ENCODE data around the gene CPNE1. TPM values are rescaled to one million over a fixed set of nuclear protein-coding genes. Genes with fewer than 3 reads are reported as not detected.
A peak's percentile ranks its signal among the peaks of the same experiment; 100 is the strongest.

CPNE1 gene
- total RNA-seq, 1 donor from 2014 or later: 164 TPM

DNA sequence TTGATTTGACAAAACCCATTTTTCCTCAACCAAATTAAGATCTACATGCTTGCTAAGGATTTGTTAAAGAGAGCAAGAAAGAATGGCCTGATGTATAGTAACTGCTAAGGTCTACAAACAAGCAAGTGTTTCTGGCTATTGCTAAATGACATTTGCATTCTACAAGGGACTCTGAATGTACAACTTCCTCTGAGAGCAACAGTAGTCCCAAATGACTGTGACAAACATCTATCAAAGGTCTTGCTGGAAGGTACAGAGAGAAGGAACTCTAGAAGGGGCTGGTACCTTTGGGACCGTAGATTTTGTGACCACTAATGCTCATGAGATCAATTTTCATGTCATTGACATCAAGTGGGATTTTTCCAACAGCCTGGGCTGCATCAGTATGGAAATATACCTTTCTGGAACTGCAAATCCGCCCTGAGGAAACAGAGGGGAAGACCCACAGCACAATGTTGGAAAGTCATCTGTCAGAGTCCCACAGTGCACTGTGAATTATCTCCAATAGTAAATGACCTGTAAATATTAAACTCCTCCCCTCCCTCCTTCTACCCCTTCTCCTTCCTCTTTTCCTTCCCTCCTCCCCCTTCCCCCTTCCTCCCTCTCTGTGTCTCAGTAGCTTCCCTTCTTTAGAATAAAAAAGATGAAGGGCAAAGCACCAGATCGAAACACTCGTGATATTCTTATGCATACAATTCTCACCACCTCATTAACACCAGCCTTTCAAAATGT is 15.9 kb upstream of the CPNE1 start:
- Mint-ChIP-seq H3K4me3 (ENCODE audit: unreplicated experiment) (no peak overlapping the region), H3K4me1 (ENCODE audit: unreplicated experiment) (no peaks in the 10 kb centered on the region), H3K9me3 (ENCODE audit: unreplicated experiment) (no peaks in the 10 kb centered on the region), H3K27me3 (ENCODE audit: unreplicated experiment) (no peaks in the 10 kb centered on the region), H3K36me3 (ENCODE audit: unreplicated experiment) (peaks cover 11% of the 10 kb centered on the region), H3K27ac (ENCODE audit: unreplicated experiment) (no peak overlapping the region)
- TF ChIP-seq, protein P1, sequence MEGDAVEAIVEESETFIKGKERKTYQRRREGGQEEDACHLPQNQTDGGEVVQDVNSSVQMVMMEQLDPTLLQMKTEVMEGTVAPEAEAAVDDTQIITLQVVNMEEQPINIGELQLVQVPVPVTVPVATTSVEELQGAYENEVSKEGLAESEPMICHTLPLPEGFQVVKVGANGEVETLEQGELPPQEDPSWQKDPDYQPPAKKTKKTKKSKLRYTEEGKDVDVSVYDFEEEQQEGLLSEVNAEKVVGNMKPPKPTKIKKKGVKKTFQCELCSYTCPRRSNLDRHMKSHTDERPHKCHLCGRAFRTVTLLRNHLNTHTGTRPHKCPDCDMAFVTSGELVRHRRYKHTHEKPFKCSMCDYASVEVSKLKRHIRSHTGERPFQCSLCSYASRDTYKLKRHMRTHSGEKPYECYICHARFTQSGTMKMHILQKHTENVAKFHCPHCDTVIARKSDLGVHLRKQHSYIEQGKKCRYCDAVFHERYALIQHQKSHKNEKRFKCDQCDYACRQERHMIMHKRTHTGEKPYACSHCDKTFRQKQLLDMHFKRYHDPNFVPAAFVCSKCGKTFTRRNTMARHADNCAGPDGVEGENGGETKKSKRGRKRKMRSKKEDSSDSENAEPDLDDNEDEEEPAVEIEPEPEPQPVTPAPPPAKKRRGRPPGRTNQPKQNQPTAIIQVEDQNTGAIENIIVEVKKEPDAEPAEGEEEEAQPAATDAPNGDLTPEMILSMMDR (IDR thresholded peaks at IDR 0.05): no peak
- no peak for DNase-seq (ENCODE audit: extremely low spot score, unreplicated experiment)

DNA sequence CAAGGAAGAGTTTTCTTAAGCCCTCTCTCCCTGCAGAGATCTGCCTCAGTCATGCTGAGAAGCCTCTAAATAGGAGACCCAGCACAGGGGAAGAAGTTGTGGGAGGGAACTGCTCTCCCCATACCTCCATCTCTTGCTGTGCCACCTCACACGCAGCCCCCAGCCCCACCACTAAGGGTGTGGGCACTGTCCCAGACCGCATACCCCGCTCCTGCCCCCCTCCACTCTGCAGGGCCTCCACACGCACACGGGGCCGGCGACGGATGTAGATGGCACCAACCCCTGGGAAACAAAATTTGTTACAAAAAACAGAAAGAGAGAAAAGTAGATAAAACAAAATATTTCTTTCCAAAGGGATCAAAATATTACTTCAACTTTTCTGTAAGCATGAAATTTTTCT is 10.2 kb upstream of the CPNE1 start:
- H3K27ac Mint-ChIP-seq (ENCODE audit: unreplicated experiment): no peak overlapping the region
- TF ChIP-seq, protein P1 (IDR thresholded peaks at IDR 0.05): no peak
- H3K4me1 Mint-ChIP-seq (ENCODE audit: unreplicated experiment): no peaks in the 10 kb centered on the region
- peak; percentile 48 for DNase-seq (ENCODE audit: extremely low spot score, unreplicated experiment)
- no peaks in the 10 kb centered on the region for H3K27me3 Mint-ChIP-seq (ENCODE audit: unreplicated experiment)
- no peak overlapping the region for H3K4me3 Mint-ChIP-seq (ENCODE audit: unreplicated experiment)
- no peaks in the 10 kb centered on the region for H3K9me3 Mint-ChIP-seq (ENCODE audit: unreplicated experiment)
- peaks cover 32% of the 10 kb centered on the region for H3K36me3 Mint-ChIP-seq (ENCODE audit: unreplicated experiment)

DNA sequence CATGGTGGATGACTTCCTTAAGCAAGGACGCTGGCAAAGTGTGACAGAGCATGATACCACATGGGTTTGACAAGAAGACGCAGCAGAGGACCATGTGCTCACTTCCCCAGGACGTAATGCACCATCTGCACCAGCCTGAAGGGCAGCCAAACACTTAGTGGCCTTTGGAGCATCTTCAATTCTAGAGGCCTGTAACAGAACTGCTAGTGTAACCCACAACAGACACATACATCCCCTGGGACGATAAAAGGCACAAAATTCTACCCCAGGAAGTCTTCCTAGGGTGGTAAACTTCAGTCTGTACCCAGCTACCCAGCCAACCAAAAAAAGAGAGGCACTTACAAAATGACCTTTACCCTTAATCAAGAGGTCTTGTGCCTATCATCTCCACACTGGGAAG is 9.2 kb upstream of the CPNE1 start:
- TF ChIP-seq, protein P1 (IDR thresholded peaks at IDR 0.05): no peak
- DNase-seq (ENCODE audit: extremely low spot score, unreplicated experiment): peak; percentile 44
- Mint-ChIP-seq H3K4me1 (ENCODE audit: unreplicated experiment) (no peaks in the 10 kb centered on the region), H3K4me3 (ENCODE audit: unreplicated experiment) (no peak overlapping the region), H3K36me3 (ENCODE audit: unreplicated experiment) (peaks cover 41% of the 10 kb centered on the region), H3K27ac (ENCODE audit: unreplicated experiment) (no peak overlapping the region), H3K9me3 (ENCODE audit: unreplicated experiment) (no peaks in the 10 kb centered on the region), H3K27me3 (ENCODE audit: unreplicated experiment) (no peaks in the 10 kb centered on the region)

DNA sequence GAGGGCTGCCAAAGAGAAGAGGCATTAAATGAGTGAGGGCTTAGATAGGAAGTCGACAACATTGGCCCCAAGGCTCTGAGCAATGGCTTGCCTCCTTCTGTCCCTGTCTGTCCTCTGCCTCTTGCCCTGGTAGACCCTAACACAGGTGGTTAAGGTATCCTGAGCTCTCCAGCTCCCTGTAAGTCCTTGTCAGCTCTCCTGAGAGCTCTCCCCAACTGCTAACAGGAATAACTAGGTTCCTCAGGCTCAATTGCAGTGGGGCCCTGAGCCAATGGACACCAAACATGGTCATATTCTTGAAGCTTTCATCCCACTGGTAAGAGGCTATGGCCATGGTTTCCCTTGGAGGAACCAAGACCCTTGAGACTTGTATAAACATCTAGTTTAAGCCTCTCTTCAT is 5.0 kb upstream of the CPNE1 start:
- H3K27ac Mint-ChIP-seq (ENCODE audit: unreplicated experiment): no peak overlapping the region

DNA sequence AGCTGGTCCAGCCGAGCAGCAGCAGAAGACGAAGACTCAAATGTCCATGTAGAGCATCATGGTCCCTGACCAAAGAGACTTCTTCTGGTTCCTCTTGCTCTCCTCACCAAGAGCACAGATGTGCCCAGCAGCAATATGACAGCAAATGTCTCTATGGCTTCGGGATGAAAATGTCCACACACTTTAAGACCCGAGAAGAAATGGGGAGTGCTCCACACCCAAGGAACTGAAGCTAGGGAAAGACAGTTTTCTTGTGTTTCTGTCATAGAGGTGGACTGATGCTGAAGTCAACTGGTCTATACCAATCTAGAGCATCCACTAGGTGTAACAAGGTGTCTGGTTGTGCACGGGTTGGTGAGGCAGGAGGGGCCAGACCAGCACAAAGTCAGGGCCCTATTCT is 4.5 kb upstream of the CPNE1 start:
- Mint-ChIP-seq H3K9me3 (ENCODE audit: unreplicated experiment) (no peaks in the 10 kb centered on the region), H3K27ac (ENCODE audit: unreplicated experiment) (no peak overlapping the region), H3K4me3 (ENCODE audit: unreplicated experiment) (no peak overlapping the region), H3K27me3 (ENCODE audit: unreplicated experiment) (no peaks in the 10 kb centered on the region), H3K36me3 (ENCODE audit: unreplicated experiment) (peaks cover 42% of the 10 kb centered on the region), H3K4me1 (ENCODE audit: unreplicated experiment) (peaks cover 4% of the 10 kb centered on the region)
- DNase-seq (ENCODE audit: extremely low spot score, unreplicated experiment): peak; percentile 30
- TF ChIP-seq, protein P1 (IDR thresholded peaks at IDR 0.05): no peak

More for the DNA sequence above, 5.0 kb upstream of the CPNE1 start:
- Mint-ChIP-seq H3K4me1 (ENCODE audit: unreplicated experiment) (peaks cover 4% of the 10 kb centered on the region), H3K27me3 (ENCODE audit: unreplicated experiment) (no peaks in the 10 kb centered on the region), H3K4me3 (ENCODE audit: unreplicated experiment) (no peak overlapping the region), H3K36me3 (ENCODE audit: unreplicated experiment) (peaks cover 43% of the 10 kb centered on the region), H3K9me3 (ENCODE audit: unreplicated experiment) (no peaks in the 10 kb centered on the region)
- DNase-seq (ENCODE audit: extremely low spot score, unreplicated experiment): peak; percentile 60
- TF ChIP-seq, protein P1 (IDR thresholded peaks at IDR 0.05): no peak
